HG02610 (cell line): ENCODE measurements around the gene RNF17.

Experiments used
- ATAC-seq: cut with Tn5 transposase; IDR thresholded peaks from one replicate; pipeline ENCODE4 v1.9.1; 2021; ENCODE audit warnings: mild to moderate bottlenecking, moderate library complexity; ENCODE audit not compliant: unreplicated experiment

Gene RNF17

DNA sequence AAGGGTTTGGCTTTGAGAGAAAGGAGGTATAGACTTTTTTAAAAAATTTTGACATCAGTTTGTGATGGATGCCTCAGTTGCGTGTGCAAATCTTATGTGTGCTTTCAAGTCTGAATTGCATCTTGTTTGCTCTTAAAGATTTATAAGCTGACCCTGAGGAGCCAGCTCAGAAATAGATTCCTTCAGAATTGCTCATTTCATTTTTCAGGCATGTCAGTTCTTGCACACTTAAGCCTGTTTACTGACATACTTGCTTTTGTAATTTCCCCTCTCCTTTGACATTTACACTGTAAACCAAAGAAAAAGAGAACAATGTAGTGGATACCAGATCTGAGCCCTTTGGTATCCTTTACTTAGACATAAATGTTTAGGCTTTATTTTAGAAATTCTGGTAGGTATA is 87.6 kb downstream of the RNF17 start:
- ATAC-seq, result no peak

DNA sequence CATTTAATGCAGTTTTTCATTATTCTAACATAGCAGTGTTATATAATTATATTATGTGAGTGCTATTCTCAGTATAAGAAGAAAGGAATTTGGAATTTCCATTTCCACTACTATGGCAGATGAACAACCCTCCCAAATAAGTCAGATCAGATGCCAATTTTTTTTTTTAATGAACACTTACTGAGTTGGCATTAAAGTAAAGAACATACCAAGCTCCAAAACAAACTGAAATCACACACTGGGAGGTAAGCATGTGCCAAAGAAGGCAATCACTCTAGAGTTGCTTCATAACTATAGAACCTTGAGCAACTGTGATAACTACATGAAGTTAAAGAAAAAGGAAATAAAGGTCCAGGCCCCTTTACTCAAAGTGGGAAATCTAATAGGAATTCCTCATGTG is 90.3 kb downstream of the RNF17 start:
- ATAC-seq, result no peak

DNA sequence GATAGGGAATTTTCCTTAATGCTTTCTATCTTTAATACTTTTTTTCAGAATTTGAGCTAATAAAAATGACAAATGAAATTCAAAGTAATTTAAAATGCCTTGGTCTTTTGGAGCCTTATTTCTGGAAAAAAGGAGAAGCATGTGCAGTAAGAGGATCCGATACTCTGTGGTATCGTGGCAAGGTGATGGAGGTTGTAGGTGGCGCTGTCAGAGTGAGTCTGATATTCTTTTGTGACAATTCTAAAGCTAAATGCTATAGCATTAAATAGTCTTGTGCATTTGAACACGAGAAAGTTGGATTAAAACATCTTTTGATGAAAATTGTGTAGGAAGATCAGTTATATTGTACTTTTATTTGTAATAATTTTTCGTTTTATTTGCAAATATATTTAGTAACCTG is 95.0 kb downstream of the RNF17 start:
- ATAC-seq, result no peak

DNA sequence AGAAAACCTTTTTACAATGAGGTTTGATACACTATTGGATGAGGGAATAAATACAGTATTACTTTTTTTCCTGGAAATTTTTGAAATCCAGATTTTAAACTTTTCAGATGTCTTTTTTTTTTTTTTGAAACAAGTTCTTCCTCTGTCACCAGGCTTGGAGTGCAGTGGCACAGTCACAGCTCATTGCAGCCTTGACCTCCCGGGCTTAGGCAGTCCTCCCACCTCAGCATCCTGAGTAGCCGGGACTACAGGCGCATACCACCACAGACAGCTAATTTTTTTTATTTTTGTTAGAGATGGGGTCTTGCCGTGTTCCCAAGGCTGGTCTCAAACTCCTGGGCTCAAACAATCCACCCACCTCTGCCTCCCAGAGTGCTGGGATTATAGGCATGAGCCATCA is 96.8 kb downstream of the RNF17 start:
- ATAC-seq, result no peak

DNA sequence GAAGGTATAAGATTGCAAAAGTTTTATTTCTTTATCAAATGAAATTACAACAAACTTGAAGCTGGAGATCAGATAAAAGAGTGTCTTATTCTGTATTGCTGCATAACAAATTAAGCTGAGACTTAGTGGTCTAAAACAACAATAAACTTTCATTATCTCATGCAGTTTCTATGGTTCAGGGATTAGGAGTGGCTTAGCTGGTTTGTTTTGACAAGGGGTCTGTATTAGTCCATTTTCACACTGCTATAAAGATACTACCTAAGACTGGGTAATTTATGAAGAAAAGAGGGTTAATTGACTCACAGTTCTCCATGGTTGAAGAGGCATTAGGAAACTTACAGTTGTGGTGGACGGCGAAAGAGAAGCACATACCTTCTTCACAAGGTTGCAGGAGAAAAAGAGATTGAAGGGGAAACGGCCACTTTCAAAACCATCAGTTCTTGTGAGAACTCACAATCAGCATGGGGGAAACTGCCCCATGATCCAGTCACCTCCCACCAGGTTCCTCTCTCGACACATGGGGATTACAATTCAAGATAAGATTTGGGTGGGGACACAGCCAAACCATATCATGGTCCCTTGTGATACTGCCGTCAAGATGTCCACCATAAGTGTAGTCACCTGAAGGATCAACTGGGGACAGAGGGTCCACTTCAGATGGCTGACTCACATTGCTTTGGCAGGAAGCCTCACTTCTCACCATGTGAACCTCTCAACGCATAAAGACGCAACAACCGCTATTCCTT is 97.8 kb downstream of the RNF17 start:
- no peak for ATAC-seq

DNA sequence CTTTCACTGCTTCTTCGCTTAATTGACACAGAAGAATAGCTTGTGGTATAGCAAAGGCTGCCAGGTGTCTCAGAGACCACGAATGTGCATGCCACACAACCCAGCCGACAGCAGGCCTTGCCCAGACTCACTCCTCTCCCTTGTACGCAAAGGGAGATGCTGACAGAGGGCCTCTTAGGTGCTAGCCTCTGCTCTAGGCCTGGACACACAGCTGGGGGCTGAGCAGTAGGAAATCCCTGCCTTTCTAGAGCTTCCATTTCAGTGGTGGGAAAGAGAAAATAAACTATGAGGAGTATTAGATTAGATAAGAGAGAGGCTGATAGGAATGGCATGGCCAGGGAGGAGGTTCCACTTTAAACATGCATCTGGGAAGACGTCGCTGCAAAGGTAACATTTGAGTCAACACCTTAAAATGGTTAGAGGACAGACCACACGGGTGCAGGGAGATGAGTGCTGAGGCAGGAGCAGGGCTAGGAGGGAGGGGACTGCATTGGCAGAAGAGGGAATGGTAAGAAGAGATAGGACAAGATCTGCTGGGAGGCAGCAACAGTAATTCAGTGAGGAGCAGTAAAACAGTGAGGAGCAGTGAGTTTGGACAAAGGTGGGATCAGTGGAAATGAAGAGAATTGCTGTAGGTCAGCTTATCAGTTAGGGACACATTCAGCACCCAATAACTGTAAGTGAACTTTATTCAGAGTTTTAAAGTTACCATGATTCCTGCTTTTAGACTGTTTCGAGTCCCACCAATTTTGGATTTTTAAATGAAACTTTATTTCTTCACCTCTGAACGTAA is 100.0 kb downstream of the RNF17 start:
- no peak for ATAC-seq

DNA sequence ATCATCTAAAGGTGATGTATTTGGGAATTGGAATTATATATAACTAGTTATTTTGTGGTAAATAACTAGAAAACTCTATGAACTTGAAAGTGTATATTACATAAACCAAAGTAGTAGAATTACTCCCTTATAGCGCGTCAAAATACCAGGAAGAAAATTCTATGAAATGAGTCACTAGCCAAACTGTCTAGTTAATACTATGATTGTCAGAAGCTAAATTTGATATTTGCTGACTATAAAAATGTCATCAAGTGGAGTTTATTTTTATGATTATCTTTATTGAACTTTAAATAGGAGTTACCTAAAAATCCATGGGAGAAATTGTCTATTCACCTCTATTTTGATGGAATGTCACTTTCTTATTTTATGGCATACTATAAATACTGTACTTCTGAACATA is 100.6 kb downstream of the RNF17 start:
- ATAC-seq, result no peak

DNA sequence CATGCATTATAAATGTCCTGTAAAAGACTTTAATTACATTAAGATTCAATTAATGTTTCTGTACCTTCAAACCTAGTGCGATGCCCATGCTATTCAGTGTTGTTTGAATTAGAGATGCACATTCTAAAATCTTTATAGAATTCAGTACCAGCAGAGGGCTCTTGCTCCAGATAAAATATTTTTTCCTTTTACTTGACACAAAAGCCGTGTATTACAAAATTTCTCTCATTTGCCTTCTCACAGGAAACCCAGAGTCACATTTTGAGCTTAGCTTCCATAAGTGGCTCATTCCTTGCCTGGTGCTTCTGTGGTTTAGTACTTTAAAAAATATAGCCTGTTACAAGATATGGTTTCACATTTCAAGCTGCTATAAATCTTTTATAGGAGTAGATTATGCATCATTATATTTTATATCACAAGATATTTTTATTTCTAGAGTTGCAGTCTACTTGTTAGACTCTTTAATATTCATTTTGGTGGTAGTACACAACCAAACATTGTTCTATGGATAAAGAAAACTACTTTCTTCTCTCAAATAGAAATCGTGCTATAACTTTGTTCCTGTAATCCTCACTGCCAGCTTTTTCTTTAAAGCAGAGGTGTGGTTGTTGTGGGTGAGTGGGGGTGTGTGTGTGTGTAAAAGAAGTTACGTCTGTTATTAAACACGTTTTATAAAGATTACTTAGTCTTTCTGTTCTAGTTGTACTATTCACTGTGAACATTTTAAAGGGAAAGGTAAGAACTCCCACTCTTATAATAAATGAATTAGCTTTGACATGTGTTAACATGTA is 101.4 kb downstream of the RNF17 start:
- no peak for ATAC-seq

DNA sequence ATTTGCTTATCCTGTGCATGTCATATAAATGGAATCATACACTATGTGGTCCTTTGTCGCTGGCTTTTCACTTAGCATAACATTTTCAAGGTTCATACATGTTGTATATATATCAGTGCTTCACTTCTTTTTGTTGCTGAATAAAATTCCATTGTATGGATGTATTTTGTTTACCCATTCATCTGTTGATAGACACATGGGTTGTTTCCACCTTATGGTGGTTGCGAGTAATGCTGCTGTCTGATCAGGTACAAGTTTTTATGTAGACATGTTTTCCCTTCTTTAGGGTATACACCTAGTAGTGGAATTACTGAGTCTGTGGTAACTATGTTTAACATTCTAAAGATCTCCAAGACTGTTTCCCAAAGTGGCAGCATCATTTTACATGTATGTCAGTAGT is 102.5 kb downstream of the RNF17 start:
- no peak for ATAC-seq

DNA sequence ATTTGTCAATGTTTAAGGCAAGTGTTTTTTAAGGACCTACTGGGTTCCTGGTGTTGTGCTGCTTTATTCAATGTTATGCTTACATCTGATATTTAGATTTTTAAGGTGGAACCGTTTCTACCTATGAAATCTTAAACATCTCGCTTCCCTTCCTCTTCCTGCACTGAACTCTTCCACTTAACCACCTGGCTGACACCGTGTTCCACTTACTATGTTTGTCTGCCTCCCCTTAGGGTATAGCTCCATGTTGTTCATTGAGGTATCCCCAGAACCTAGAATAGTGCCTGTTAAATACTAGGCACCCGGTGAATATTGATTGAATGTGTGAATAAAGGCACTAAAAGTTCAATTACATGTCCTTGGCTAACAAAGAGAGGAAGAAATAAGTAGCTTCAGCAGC is 104.9 kb downstream of the RNF17 start:
- ATAC-seq, result no peak

DNA sequence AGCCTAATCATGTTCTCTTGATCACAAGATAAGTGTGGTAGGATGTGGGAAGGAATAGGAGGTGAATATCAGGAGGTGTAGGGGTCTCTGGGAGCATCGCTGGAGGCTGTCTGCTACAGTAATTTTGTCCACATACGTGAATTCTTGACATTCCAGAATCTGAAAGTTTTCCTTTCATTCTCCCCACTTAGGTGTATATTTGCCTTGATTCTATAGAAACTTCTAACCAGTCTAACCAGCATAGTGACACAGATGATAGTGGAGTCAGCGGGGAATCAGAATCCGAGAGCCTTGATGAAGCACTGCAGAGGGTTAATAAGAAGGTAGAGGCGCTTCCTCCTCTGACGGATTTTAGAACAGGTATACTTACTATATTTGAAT is 106.4 kb downstream of the RNF17 start:
- no peak for ATAC-seq

DNA sequence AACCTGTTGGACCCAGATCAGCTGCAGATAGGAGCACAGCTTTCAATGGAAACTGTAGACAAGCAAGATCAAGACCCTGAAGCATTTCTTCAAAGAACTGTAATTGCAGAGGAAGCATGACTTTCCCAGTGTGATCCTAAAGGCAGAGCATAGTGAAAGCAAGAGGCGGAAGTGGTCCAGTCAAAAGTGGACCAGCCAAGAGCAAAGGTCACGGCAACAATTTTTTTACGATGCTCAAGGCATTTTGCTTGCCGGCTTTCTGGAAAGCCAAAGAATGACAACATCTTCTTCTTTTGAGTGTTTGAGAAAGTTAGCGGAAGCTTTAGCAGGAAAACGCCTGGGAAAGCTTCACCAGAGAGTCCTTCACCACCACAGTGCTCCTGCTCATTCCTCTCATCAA is 111.6 kb downstream of the RNF17 start:
- ATAC-seq, result no peak

DNA sequence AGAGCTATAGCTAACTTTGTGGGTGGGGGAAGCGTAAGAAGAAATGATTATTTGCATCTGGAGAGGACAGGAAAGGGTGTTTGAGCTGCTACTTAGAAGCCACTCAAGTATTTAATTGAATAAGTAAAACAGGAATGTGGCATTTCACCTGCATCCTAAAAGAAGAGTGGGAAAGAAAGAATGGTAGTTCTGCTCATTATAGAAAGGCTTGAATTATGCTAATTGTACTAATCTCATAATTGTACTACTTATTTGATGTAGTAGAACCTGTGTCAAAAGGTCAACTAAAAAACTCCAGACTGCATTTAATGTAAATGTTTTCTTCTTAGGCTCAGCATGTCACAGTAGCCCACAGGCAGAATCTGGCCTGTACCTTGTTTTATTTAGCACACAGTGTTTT is 113.6 kb downstream of the RNF17 start:
- no peak for ATAC-seq

DNA sequence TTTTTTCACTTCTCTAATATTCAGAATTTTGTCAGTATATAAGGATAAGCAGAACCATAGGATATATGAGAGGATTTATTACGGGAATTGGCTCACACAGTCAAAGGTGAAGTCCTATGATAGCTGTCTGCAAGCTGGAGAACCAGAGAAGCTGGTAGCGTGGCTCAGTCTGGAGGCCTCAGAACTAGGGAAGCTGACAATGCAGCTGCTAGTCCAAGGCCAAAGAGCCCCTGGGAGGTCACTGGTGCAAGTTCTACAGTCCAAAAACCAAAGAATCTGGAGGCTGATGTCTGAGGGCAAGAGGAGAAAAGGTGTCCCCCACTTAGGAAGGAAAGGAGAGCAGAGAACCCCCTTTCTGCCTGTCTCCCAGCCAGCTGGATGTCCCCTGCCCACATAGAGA is 114.4 kb downstream of the RNF17 start:
- no peak for ATAC-seq

DNA sequence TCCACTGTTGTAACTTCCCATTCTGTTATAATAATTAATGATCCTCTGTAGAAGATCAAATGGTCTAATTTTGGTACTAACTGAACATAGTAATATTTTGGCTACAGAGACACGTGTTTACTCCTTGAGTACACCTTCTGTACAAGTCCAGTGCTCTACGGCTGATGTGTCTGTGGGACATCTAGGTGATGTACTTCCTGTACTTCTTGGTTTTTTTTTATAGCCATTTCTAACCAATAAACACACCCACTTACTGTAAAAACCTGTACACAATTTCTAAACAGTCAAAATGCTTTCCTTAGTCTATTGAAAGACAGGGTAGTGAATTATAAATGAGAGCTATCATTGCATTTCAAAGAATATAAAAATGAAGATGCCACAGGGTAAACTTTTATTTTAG is 118.7 kb downstream of the RNF17 start:
- ATAC-seq, result no peak

DNA sequence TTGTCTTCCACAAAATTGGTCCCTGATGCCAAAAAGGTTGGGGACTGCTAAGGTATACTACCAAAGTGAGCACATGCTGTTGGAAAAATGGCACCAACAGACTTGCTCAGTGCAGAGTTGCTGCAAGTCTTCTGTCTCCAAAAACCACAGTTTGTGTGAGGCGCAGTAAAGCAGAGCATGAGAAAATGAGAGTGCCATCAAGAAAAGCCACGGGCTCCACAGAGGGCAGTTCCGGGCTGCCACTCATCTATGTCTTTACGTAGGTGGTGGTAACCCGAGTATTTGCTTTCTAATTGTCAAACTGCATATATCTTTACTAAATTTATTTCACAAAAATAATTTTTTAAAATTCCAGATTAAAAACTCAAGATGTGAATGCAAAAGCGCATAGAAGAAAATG is 123.8 kb downstream of the RNF17 start:
- peak; percentile 72 for ATAC-seq

DNA sequence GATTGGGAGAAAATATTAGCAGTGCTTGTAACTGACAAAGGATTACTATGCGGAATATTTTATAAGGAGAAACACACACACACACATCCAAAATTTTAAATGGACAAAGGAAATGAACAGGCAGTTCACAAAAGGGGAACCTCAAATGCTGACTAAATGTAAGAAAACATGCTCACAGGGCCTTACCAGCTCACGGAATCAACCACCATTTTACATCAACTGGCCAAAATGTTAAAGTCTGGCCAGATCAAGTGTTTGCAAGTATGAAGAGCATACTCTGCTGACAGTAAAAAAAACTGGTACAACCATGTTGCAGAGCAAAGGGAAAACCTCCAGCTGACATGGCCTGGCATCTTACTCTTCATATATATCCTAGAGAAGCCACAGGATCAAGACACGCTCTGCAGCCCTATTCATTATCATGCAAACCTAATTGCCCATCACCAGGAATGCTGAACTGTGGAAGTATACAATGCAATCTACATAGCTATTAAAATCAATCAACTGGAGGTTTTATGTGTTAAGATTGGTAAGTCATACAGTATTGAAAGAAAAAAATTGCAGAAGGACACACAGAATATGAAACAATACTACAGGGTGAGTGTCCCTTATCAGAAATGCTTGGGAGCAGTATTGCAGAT is 124.4 kb downstream of the RNF17 start:
- ATAC-seq, result peak; percentile 41

DNA sequence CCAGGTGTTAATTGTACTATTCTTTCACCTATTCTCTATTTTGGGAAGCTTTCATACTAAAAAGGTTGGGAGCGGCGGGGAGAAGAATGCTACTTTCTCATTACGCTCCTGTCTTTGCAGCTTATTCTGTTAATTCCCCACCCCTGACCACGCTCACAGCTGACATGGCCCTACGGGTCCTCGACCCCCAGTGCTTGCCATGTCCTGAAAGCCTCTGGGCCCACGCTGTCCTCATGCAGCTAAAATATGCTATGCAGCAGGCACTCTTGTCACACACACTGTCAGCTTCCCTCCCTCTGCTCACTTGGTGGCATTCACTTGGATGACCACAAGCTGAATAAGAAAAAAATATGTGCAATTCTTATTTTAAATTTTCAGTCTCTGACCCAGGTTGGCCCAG is 126.3 kb downstream of the RNF17 start:
- ATAC-seq, result no peak

DNA sequence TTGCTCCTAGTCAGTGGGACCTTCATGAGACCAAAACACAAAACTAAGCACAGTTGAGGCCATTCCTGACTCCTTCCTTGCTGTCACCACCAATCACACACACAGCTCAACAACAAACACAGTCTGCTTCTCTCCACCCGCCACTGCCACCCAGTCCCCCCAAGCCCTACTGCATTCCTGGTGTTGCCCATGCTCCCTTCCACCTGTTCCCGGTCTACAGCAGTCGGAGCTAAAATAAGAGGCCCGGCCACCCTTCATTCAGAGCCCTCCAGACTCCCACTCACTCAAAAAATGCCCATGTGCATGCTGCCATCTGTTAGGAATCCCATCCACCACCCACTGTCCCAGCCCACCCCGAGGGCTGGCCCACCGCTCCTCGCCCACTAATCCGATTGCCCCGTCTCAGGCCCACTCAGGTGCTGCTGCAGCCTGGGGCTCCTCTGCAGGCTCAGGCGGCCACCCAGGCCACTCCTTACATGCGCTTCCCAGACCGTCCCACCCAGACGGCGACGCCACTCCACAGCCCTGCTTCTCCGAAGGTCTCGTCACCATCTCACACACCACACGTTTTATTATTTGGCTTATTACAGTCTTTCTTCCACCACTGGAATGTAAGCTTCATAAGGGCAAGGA is 127.6 kb downstream of the RNF17 start:
- ATAC-seq, result no peak

DNA sequence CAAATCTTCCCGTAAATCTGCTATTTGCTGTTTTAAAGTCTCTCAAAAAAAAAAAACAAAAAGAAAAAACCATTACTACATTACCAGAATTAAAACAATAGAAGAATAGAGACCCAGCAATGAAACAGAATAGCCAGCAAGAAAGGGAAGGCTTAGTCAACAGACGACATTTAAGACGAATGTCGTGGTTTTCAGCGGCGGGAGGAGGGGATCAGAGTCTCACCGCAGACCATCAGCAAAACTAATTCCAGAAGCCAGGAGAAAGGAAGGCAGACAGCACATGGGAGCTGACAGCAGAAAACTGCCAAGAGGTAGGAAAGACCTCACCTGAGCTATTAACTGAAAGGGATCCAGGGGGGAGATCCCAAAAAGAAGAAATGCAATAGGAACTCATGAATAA is 128.9 kb downstream of the RNF17 start:
- no peak for ATAC-seq

DNA sequence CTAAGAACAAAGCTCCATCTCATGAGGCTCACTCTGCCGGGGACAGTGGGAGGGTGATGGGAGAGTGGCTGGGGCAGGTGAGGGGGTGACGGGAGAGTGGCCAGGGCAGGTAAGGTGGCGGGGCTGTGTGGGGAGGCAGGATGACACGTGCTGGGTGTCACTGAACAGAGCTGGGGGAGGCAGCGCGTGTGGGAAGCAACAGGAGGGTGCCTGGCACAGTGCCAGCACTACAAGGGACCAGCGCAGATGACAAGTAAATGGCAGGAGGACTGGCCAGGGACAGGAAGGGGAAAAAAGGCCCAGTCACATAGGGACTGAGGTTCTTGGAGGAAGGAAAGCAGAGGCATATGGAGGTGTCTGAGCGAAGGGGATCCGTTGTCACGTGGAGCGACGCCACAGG is 129.9 kb downstream of the RNF17 start:
- ATAC-seq, result no peak
